ENCODE data around the gene GLIS1. TPM values are rescaled to one million over a fixed set of nuclear protein-coding genes. Genes with fewer than 3 reads are reported as not detected.

The GLIS1 gene
- total RNA-seq, 1 experiment from 2014 or later, result not detected

- Histone ChIP-seq H3K36me3 (ENCODE audit: low read depth) (no peaks in the 10 kb centered on the region), H3K4me1 (replicated peaks; ENCODE audit: insufficient read depth) (no peaks in the 10 kb centered on the region), H2AFZ (no peak overlapping the region), H3F3A (ENCODE audit: insufficient read depth, low read depth) (no peaks in the 10 kb centered on the region), H4K20me1 (ENCODE audit: insufficient read depth) (no peaks in the 10 kb centered on the region), H3K27me3 (ENCODE audit: insufficient read depth, low read depth) (no peaks in the 10 kb centered on the region; the same call in 1 of the 2 replicates), H3K9me2 (ENCODE audit: insufficient read depth) (no peaks in the 10 kb centered on the region), H3K9me3 (ENCODE audit: insufficient read depth, low read depth) (no peaks in the 10 kb centered on the region), H3K4me2 (no peak overlapping the region), H3K4me3 (no peak overlapping the region), H3K27ac (no peak overlapping the region), H3K79me2 (ENCODE audit: low read depth) (no peaks in the 10 kb centered on the region)
- ChIA-PET POLR2A (ENCODE audit: unreplicated experiment) (no interaction called here), CTCF (interaction anchor here (0.6 kb wide), 1 partner anchor 82 kb away, joined by 6 read pairs; no protein-coding TSS in a partner anchor)
- DNase-seq, result no peak
- BruUV-seq (replicated peaks), result no TSS peak
- intact Hi-C loops (cut with micrococcal nuclease; ENCODE audit: unreplicated experiment), result no loop called here
- TF ChIP-seq CTCF (conservative IDR thresholded peaks at IDR 0.05), result no peak
- TF ChIP-seq EZH2 (IDR thresholded peaks at IDR 0.05; ENCODE audit: low read depth), result no peak
Observed at GRCh38 chr1:53600001-53600400, 139.0 kb downstream of the GLIS1 start.

- no peak overlapping the region for H3K4me3 ChIP-seq
- intact Hi-C loops (cut with micrococcal nuclease; ENCODE audit: unreplicated experiment), result no loop called here
- H3K9me2 ChIP-seq (ENCODE audit: insufficient read depth), result no peaks in the 10 kb centered on the region
- H3F3A ChIP-seq (ENCODE audit: insufficient read depth, low read depth), result no peaks in the 10 kb centered on the region
- no peaks in the 10 kb centered on the region for H4K20me1 ChIP-seq (ENCODE audit: insufficient read depth)
- ChIA-PET CTCF (interaction anchor here (0.6 kb wide), 1 partner anchor 81 kb away, joined by 6 read pairs; no protein-coding TSS in a partner anchor), POLR2A (ENCODE audit: unreplicated experiment) (no interaction called here)
- no peak overlapping the region for H2AFZ ChIP-seq
- no peak overlapping the region for H3K4me2 ChIP-seq
- no TSS peak for BruUV-seq (replicated peaks)
- H3K27me3 ChIP-seq (ENCODE audit: insufficient read depth, low read depth), result no peaks in the 10 kb centered on the region; the same call in 1 of the 2 replicates
- H3K27ac ChIP-seq, result no peak overlapping the region
- no peak for DNase-seq
- no peaks in the 10 kb centered on the region for H3K36me3 ChIP-seq (ENCODE audit: low read depth)
- no peaks in the 10 kb centered on the region for H3K9me3 ChIP-seq (ENCODE audit: insufficient read depth, low read depth)
- no peaks in the 10 kb centered on the region for H3K4me1 ChIP-seq (replicated peaks; ENCODE audit: insufficient read depth)
- no peak for TF ChIP-seq EZH2 (IDR thresholded peaks at IDR 0.05; ENCODE audit: low read depth)
- no peak for TF ChIP-seq CTCF (conservative IDR thresholded peaks at IDR 0.05)
- H3K79me2 ChIP-seq (ENCODE audit: low read depth), result no peaks in the 10 kb centered on the region
Observed at GRCh38 chr1:53599481-53599880, 139.5 kb downstream of the GLIS1 start.

DNA sequence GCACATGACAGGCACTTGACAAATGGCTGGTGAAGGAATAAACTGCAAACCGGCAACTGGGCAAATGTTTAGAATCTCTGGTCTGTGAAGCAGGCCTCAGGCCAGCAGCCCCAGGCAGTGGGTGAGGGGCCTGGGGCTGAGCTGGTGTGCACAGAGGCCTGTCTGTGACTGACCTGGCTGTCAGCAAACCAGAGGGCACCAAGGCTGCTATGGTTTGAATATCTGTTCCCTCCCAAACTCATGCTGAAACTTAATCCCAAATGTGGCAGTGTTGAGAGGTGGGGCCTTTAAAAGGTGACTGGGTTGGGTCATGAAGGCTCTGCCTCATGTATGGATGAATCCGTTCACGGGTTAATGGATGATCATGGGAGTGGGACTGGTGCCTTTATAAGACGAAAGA lies 140.0 kb downstream of the GLIS1 start:
- BruUV-seq (replicated peaks), result no TSS peak
- Histone ChIP-seq H3K27ac (no peak overlapping the region), H3K27me3 (ENCODE audit: insufficient read depth, low read depth) (no peaks in the 10 kb centered on the region; the same call in 1 of the 2 replicates), H2AFZ (no peak overlapping the region), H3K4me1 (replicated peaks; ENCODE audit: insufficient read depth) (no peaks in the 10 kb centered on the region), H3K4me2 (no peak overlapping the region), H3K9me3 (ENCODE audit: insufficient read depth, low read depth) (no peaks in the 10 kb centered on the region), H3K79me2 (ENCODE audit: low read depth) (no peaks in the 10 kb centered on the region), H4K20me1 (ENCODE audit: insufficient read depth) (no peaks in the 10 kb centered on the region), H3K36me3 (ENCODE audit: low read depth) (no peaks in the 10 kb centered on the region), H3K4me3 (no peak overlapping the region), H3K9me2 (ENCODE audit: insufficient read depth) (no peaks in the 10 kb centered on the region), H3F3A (ENCODE audit: insufficient read depth, low read depth) (no peaks in the 10 kb centered on the region)
- intact Hi-C loops (cut with micrococcal nuclease; ENCODE audit: unreplicated experiment), result no loop called here
- POLR2A ChIA-PET (ENCODE audit: unreplicated experiment), result no interaction called here
- CTCF ChIA-PET, result no interaction called here
- DNase-seq, result no peak
- TF ChIP-seq CTCF (conservative IDR thresholded peaks at IDR 0.05) (no peak), EZH2 (IDR thresholded peaks at IDR 0.05; ENCODE audit: low read depth) (no peak)

Measured in PC-9 (cell line).